Stimulated activated CD8-positive, alpha-beta memory T cell treated with anti-CD3 and anti-CD28 coated beads, Interleukin-12 subunit alpha, Interleukin-12 subunit beta, amount 100 ng/mL, for 24 hours (primary cell): ENCODE data around the gene NSG2.

ENCODE experiments used
- DNase-seq: peaks from one replicate; pipeline ENCODE4 v3.0.0-alpha.2; 2020; ENCODE audit errors: extremely low read depth

Gene NSG2

GRCh38 chr5:174059247-174059646 lies 13.7 kb downstream of the NSG2 start:
- DNase-seq = no peak

DNA sequence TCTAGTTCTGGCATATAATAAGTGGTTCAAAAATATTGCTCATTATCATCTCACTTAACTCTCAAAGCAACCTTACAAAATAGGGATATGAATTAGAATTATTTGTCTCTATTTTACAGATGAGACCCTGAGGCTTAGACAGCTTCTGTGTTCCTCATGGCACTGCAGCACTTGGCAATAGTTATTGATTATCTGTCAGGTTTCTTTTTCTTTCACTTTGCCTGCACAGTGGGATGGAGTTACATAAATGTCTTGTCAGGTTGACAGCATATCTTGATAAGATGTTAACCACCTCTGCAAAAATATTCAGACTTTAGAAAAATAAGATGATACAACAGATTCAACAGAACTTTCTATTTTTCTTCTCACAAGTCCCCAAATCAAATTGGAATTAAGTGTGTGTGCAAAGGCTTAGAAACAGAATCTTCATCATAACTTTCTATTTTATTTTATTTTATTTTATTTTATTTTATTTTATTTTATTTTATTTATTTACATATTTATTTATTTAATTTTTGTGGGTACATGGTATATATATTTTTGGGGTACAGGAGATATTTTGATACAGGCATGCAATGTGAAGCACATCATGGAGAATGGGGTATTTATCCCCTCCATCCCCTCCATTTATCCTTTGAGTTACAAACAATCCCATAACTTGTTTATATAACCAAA lies 17.7 kb downstream of the NSG2 start:
- DNase-seq = no peak

DNA sequence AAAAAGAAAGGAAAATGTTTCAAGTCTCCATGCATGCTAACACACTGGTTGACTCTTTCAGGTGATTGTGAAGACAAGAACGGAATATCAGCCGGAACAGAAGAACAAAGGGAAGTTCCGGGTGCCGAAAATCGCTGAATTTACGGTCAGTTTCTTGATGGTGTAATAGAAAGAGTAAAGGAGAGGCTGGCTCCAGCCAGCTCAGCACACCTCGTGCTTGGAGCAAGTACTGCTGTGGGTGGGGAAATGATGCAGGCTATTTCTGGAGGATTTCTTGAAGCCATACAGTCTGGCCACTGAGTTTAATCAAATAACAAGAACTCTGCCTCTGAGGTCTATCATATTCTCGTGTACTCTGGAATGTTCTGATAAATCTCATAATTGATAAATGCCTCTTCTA lies 18.7 kb downstream of the NSG2 start:
- no peak for DNase-seq

DNA sequence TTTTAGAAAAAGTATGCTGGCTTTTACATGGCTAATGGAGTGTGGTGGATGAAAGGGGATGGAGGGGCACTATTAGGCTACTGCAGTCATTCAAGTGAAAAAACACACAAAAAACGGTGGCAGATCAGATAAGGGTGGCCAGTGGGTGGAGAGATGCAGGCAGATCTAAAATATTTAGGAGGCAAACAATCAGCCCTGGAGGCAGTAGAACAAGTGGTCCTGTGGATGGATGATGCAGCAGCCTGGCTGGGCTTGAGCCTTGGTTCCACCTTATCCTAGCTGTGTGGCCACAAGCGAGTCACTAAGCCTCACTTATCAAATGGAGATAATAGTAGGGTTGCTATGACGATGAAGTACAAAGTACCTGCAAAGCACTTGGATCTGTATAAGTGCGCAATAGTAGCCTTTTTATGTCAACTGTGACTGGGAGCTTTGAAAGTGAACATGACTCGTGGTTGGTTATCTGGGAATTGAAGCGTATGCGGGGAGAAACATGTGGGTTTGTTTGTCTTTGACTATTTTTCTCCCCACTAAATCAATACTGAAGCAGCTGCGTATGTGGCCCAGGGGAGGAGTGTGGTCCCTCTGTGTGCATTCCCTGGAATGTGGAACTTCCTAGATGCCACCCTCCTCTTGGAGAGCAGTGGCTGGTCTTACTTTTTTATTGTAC lies 20.2 kb downstream of the NSG2 start:
- no peak for DNase-seq

DNA sequence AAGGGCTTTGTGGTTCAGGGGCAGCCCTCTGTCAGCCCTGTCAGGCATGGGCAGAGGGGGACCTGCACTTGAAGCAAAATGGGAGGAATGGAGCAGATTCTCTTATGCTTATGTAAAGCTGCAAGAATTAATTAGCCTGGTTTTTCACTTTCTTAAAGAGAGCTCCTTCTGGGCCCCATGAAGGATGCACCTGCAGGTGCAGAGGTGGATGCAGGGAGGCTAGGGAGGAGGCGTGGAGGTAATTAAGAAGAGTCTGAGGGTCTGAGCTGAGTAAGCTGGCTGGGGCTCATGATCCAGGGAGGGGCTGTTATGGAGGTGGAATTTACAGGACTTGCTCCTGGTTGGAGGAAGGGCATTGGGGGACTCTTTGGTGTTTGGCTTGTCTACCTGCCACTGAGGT lies 22.0 kb downstream of the NSG2 start:
- no peak for DNase-seq

DNA sequence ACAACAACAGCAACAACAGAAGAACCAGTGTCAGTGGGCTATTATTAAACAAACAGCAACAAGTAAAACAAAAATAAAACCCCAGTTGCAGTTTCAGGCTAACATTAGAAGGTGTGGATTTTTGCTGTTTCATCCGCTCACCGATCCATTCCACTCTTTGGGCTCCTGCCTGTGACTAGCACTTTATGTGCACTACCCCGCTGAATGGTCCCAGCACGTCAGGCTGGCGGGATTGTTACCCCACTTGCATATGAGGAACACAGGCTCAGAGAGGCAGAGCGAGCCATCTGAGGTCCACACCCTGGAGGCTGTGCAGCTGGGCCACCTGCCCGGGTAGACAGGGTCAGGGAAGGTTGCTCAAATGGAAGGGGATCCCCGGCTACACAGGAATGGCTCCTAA lies 26.0 kb downstream of the NSG2 start:
- no peak for DNase-seq

DNA sequence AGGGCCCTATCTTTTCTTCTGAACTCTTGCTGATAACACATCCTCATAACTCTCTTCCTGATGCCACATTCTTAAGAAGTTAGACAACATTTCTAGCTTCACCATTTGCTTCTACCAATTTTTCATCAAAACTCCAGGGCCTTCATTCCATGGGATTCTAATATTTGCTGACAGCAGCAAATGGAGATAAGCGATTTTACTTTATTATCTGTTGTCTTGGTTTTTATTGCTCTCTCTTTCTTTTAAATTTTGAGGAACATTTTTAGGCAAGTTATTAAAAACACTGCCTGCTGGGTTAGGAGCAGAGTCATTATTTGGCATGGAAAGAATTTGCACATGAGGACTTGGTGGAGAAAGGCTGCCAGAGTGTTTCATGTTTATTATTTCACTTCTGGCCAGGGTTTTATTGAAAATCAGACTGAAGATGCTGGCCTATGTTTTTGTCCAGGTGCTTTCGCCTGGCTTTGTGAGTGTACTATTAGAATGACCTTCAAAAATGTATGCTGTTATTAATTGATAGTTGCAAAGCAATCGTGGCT lies 27.7 kb downstream of the NSG2 start:
- no peak for DNase-seq

- no peak for DNase-seq
Observed at GRCh38 chr5:174074369-174074768, 28.9 kb downstream of the NSG2 start.

DNA sequence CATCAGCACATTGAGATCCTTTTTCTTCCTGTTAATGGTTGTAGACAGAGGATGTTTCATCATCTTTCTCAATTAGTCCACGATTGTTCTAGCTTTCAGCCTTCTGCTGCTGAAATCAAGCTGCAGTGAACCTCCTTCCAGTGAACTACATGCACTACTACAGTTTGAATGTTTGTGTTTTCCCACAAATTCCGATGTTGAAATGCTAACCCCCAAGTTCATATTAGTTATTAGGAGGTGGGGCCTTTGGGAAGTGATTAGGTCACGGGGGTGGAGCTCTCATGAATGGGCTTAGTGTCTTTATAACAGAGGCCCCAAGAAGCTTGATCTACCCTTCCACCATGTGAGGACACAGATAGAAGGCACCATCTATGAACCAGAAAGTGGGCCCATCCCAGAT lies 32.9 kb downstream of the NSG2 start:
- no peak for DNase-seq

- no peak for DNase-seq
Observed at GRCh38 chr5:174082286-174082685, 36.8 kb downstream of the NSG2 start.

DNA sequence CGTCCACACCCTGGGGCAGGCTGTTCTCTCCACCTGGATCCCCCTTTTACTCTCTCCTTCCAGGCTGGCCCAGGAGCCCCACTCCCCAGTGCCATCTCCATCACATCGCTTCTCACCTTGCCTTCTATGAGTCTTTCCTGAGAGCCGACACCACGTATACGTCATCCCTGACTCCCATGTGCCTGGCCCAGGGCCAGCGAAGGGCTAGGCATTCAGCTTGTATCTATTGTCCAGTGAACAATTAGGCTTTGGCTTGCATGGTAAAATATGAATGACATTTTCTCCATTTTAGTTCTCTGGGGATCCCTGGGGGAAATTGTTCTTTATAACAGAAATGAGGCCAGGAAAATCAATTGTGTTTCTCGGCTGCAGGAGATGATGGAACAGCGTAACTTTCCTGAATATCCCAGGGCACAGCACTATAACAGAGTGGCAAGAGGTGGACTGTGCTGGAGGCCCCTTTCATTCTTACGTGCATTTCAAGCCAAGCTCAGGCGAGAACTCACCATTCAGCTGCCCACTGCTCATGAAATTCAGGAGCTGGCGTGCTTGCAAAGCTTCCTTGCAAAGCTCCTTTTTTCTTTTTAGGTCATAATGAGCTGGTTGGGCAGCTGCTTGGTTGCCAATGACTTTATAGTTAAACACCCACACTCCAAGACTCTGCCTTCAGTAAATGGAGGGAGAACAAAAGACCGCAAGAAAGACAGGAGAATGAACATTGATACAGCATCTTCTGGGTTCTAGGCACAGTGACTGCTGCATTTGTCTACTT lies 37.7 kb downstream of the NSG2 start:
- no peak for DNase-seq

GRCh38 chr5:174084691-174085154 lies 39.2 kb downstream of the NSG2 start:
- DNase-seq = no peak

DNA sequence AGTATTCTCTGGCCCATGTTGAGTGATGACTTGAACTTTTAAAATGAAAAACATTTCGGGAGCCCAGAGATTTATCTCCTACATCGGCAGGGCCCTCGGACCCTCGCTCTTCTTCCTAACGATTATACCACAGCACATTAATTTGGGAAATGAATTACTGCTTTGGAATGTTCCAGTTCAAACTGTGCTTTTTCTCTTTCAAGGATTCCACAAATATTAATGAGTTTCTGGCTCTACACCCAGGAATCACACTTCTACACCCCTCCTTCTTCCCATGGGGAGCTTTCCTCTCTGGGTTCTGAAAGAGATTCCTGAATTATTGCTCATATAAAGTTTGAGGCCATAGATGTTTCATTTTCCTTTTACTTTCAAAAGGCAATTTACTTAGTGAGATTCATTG lies 41.2 kb downstream of the NSG2 start:
- DNase-seq = no peak

DNA sequence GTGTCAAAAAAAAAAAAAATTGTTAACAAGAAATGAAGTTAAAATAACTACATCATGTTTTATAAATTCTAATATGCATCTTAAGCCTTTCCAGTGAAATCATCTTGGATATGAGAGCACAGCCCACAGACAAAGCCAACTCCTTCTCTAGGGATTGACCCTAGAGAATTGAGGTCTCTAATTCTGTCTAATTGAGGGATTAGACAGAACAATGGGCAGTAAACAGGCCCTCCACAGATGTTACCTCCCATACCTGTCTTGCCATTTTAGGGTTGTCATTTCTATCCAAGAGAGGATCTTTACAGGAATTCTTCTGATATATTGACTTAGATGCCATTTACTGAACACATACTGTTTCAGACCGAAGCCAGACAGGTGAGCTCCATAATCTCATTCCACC lies 42.3 kb downstream of the NSG2 start:
- no peak for DNase-seq

DNA sequence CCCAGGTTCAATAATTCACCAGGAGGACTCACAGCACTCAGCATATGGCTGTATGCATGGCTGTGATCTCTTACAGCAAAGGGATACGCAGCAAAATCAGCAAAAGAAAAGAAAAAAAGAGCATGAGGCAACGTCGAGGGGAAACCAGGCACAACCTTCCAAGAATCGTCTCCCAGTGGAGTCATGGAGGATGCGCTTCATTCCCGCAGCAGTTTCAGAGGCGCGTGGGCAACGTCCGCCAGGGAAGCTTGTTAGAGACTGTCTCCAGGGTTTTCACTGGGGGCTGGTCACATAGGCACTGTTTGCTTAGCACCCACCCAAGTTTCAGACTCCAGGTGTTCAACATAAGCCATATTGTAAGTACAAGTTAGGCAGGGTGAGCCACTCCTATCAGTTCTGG lies 44.6 kb downstream of the NSG2 start:
- DNase-seq = no peak

DNA sequence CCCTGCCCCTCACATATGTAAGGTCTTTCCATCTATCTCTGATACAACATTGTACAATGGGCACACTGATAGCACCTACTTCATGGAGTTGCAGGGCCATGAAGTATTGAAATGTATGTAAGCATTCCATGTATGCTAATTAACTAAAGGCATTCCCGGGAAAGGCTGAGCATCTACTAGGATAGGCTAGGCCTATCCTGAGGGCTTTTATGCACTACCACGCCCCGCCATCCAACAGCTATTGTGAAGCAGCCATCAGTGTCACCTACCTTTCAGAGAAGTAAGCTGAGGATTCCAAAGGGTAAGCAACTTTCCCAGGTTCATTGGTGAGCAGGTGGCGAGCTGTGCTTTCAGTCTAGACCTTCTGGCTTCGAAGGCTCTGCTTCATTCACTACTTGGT lies 47.6 kb downstream of the NSG2 start:
- no peak for DNase-seq

- DNase-seq = no peak
Observed at GRCh38 chr5:174094857-174095606, 49.5 kb downstream of the NSG2 start.

- DNase-seq = no peak
Observed at GRCh38 chr5:174096619-174097018, 51.1 kb downstream of the NSG2 start.

- no peak for DNase-seq
Observed at GRCh38 chr5:174097486-174098185, 52.1 kb downstream of the NSG2 start.

DNA sequence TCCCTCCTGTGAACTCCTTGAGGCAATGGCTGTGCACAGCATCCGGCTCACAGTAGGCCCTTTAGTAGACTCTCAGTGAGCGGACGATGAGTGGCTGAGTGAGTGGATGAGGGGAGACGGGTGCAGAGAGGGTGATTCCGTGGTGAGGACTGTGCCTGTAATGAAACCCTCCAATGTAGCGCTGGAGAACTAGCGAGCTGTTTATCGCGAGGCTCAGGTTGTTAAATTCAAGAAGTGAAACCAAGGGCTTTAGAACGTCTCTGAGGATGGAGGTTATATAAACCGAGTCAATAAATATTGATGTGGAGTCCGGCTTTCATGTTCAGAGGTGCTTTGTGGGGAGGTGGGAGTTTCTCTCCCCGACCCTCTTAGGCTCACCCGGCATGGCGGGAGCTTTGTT lies 53.2 kb downstream of the NSG2 start:
- DNase-seq = no peak

GRCh38 chr5:174100490-174100889 lies 55.0 kb downstream of the NSG2 start:
- no peak for DNase-seq
